Measurements from ENCODE around the gene PSMB5.
"Not testable (repeated sequence)": the region's sequence is repeated elsewhere in the genome, so short reads cannot be mapped to it uniquely, and the experiment has no call there.

Gene PSMB5

GRCh38 chr14:23015618-23016017 is 19.1 kb downstream of the PSMB5 start:
- DNase-seq (ENCODE audit: low read depth), result no peak

DNA sequence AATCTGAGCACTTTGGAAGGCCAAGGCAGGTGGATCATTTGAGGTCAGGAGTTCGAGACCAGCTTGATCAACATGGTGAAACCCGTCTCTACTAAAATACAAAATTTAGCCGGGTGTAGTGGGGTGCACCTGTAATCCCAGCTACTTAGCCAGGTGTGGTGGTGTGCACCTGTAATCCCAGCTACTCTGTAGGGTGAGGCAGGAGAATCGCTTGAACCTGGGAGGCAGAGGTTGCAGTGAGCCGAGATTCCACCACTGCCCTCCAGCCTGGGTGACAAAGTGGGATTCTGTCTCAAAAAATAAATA is 21.0 kb downstream of the PSMB5 start:
- not testable (repeated sequence) for DNase-seq (ENCODE audit: low read depth)

DNA sequence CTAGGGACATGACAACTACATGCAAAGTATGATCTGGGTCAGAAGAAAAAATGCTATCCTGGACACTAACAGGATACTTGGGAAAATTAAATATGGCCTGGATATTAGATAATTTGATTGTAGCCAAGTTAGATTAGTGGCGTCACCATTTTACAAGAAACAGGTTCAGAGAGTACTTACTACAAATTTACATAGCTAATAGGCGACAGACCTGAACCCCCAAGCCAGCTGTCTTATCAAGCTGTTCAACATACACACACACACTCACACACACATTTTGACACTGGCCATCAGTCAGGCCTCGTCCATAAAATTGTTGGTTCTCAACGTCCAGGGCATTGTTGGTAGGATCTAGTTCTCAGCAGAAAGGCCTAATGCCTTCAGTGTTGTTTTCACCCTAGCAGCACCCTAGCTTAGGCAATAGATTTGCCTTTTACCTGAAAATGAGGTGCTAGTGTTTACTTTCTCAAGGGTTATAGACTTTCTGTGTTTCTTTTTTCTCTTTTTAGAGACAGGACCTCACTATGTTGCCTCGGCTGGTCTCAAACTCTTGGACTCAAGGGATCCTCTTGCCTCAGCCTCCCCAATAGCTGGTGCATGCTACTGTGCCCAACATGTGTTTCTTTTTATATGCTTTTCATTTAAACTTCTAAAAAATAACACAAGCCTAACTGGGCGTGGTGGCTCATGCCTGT is 21.5 kb downstream of the PSMB5 start:
- DNase-seq (ENCODE audit: low read depth), result no peak

GRCh38 chr14:23009939-23010726 is 24.6 kb downstream of the PSMB5 start, which contains the start of gene C14orf93:
C14orf93 (minus strand) TSS chr14:23010143; CDS start chr14:22999023, 11,120 bp downstream.
- peak; percentile 24 for DNase-seq (ENCODE audit: low read depth)

GRCh38 chr14:23009483-23009938 is 25.2 kb downstream of the PSMB5 start:
- DNase-seq (ENCODE audit: low read depth), result no peak

- DNase-seq (ENCODE audit: low read depth), result no peak
These were observed 25.9 kb downstream of the PSMB5 start for GRCh38 chr14:23008831-23009230.

DNA sequence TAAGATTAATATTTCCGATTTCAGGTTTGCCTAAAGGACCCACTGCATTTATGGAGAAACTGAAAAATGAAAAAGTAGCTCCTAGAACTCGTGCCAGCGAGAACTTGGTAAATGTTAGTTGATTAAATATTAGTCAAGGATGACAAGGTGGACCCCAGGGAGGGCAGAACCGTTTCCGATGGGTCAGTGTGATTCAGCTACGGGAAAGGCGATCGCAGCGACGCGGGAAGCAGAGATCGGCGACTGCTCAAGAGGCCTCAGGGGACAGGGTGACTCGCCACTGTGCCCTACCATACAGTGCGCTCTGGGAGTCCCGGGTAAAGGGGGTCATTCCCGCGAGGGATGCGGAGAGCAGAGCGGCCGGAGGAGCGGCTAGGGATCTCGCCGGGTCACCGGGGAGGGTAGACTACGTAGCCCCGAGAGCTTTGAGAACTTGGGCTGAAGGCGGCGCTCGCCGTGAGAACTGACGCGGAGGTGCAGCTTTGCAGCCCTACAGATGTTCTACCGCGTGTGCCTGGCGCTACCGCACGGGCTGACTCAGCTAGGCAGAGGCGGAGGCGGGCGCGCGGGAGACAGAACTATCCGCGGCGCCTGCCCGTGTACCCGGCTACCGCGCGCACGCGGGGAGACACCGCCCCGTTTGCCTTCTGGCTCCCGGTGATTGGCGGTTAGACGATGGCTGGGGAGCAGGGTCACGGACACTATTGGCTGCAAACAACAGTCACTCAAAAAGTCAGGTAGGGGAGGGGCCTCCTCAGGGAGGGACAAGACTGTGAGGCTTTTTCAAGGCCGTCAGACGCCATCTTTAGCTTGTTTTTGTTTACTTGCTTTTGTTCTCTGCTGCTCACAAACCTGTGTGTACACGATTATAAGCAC is 27.9 kb downstream of the PSMB5 start:
- peak; percentile 96 for DNase-seq (ENCODE audit: low read depth)

GRCh38 chr14:23006188-23006534 is 28.5 kb downstream of the PSMB5 start:
- no peak for DNase-seq (ENCODE audit: low read depth)

DNA sequence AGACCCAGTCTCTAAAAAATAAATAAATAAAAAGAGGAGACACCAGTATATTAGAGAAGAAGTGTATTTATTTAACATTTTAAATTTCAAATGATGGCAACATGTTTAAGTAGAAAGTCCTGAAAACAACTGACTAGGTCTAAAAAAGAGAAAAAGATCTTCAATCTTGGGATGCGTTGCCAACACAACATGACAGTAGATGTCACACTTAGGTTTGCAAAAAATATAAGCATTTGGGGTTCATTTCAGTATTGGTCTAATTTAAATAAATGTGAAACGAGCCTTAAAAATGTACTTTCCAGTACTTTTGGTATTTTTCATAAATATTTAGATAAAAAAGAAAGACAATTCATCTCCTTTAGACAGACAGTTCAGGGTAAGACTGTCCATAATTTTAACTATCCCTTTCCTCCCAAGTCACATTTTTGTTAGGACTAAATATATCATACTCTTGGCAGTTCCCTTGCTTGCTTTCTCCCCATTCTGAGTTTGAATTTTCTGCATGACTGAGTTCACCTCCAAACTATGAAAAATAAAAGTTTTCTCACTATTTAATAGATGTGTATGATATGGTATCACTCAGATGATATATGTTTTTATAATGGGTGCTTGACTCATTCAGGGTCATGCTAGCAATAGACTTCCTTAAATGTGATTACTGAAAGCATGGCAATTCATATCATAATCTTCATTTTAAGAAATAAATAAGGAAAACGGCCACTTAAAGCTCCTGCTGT is 29.1 kb downstream of the PSMB5 start:
- DNase-seq (ENCODE audit: low read depth), result no peak

DNA sequence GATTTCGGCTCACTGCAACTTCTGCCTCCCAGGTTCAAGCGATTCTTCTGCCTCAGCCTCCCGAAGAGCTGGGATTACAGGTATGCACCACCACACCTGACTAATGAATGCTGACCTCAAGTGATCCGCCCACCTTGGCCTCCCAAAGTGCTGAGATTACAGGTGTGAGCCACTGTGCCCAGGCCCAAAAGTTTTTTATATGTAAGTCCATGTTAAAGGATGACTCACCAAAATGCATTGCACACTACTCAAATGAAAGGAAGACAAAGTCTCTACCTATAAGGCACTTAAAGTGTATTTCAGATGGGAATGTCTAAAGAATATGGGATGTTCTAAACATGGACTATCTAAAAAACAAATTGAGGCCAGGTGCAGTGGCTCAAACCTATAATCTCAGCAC is 30.4 kb downstream of the PSMB5 start:
- not testable (repeated sequence) for DNase-seq (ENCODE audit: low read depth)

GRCh38 chr14:23002592-23002991 is 32.1 kb downstream of the PSMB5 start:
- DNase-seq (ENCODE audit: low read depth), result no peak

DNA sequence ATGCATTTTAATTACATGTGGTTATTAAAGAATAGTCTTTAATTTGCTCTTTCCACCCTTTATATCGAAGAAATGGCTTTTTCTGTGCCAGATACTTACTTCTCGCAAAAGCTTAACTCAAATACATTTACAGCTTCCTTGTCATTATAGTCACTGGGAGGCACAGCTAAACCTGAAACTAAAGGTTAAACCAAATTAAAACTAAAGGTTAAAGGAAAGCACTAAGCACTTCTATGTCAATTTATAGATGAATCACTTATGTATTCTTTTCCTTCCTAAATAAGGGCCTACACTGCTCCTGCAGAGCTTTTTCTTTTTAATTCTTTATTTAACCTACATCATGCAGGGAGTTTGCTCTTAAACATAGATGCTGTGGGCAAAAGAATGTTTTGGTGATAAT is 33.8 kb downstream of the PSMB5 start:
- DNase-seq (ENCODE audit: low read depth), result no peak

DNA sequence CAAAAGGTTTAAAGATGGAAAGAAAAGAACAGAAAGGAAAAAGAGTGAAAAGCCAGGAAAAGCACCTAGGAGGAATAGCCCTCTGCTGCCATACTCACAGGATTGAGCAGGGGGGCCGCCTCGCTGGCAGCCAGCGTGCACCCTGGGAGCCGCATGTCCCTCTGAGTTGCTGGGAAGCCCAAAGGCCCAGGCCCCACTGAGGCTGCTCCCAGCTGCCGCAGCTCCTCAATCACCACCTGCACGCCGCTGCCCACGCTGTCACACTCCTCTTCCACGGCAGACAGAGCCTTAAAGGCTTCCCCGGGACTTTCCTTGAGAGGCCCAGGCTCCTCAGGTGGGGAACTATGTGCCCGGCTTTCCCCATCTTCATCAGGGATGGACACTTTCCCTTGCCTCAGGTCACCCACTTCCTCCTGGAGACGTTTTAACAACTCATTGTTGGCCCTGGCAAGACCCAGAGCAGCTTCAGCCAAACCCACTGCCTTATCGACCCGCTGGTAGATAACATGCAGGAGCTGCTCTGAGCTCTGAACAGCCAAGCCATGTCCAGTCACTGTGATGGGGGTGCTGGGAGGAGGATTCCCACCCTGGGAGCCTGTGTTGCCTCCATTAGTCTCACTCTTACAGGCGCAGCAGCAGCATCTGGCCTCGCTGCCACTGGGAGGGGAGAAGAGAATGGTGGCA is 36.2 kb downstream of the PSMB5 start:
- no peak for DNase-seq (ENCODE audit: low read depth)

- DNase-seq (ENCODE audit: low read depth), result no peak
These were observed 36.9 kb downstream of the PSMB5 start for GRCh38 chr14:22997676-22998323.

GRCh38 chr14:22996768-22997654 is 37.7 kb downstream of the PSMB5 start:
- no peak for DNase-seq (ENCODE audit: low read depth)

DNA sequence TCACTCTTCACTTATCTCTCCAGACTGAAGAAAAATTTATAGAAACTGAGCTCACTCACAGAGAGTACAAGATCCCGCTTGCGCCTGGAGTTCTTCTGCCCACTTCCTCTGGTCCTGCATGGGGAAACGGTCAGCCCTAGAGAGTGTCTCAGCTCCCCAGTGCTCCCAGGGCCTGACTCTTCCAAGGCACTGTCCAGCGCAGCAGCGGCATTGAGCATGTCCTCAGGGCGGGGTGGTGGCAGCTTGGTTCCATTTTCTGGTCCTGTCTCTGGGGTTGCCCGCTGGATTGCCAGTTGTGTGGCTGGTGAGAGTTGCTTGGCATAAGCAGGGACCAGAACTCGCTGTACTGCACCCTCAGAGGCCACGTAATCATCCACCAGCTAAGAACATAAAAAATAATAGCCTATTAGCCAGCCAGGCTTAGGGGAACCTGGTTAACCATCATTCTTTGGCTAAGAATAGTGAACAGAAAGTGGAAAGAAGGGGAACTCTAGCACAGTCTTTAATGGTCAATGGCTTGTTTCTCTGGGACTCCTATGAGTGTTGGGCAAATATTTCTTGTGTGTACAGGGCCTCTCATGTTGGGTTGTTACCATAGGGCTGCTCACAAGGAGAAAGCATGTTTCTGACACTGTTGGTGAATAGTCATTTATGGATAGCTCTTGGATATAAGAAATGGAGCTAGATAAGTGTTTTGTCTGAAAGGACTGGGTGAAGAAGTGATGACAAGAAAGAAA is 38.6 kb downstream of the PSMB5 start:
- DNase-seq (ENCODE audit: low read depth), result no peak

- no peak for DNase-seq (ENCODE audit: low read depth)
These were observed 39.9 kb downstream of the PSMB5 start for GRCh38 chr14:22994762-22995275.

- no peak for DNase-seq (ENCODE audit: low read depth)
These were observed 41.2 kb downstream of the PSMB5 start for GRCh38 chr14:22993517-22993916.

DNA sequence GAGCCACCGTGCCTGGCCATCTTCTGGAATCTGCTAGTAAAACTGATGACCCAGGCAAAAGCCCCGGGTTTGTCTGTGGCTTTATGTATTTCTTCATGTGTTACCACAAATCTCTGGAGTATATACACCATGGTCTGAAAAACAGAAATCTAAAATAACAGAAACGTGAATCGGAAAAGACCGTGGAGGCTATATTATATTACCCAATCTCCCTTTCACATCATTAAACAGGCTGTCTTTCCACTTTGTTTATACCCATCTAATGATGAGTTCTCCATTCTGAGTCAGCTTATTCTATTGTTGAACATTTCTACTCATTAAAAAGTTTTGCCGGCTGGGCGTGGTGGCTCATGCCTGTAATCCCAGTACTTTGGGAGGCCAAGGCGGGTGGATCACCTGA is 42.8 kb downstream of the PSMB5 start:
- no peak for DNase-seq (ENCODE audit: low read depth)

Data from fibroblast of the conjunctiva (primary cell).